HL-60 (cell line): ENCODE results near the gene PPP1R1C.

Source experiments
- POLR2AphosphoS5 ChIP-seq: IDR thresholded peaks from 2 replicates; pipeline ENCODE4 v1.6.1; 2012; ENCODE audit warnings: low read depth
- SPI1 ChIP-seq: IDR thresholded peaks from 2 replicates; pipeline ENCODE4 v1.6.1; 2012; ENCODE audit warnings: low read depth, mild to moderate bottlenecking, borderline replicate concordance
- TF ChIP-seq, protein P1 (sequence below): IDR thresholded peaks from one replicate; pipeline ENCODE4 v1.5.1; 2011; ENCODE audit warnings: low read length, control low read depth, inconsistent platforms; ENCODE audit not compliant: insufficient read depth

DNA sequence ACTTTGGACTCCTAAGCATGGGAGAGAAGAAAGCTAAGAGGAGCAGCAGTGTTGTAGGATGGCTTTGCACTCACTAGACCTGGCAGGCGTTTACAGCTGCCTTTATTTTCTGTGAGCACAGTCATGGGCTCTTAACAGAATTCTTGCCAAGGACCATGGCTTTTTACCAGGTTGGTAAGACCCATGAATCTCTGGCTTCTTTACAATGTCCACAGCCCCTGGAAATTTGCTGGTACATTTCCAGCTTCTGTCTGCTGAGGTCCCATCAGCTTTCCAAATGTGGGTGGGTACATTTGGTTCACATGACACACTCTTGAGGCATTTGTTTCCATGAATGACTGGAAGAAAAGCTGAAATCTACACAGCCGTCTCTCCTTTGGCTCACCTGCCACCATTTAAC, 162.7 kb downstream of the PPP1R1C start:
- TF ChIP-seq, protein P1, sequence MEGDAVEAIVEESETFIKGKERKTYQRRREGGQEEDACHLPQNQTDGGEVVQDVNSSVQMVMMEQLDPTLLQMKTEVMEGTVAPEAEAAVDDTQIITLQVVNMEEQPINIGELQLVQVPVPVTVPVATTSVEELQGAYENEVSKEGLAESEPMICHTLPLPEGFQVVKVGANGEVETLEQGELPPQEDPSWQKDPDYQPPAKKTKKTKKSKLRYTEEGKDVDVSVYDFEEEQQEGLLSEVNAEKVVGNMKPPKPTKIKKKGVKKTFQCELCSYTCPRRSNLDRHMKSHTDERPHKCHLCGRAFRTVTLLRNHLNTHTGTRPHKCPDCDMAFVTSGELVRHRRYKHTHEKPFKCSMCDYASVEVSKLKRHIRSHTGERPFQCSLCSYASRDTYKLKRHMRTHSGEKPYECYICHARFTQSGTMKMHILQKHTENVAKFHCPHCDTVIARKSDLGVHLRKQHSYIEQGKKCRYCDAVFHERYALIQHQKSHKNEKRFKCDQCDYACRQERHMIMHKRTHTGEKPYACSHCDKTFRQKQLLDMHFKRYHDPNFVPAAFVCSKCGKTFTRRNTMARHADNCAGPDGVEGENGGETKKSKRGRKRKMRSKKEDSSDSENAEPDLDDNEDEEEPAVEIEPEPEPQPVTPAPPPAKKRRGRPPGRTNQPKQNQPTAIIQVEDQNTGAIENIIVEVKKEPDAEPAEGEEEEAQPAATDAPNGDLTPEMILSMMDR: no peak
- no peak for TF ChIP-seq SPI1
- no peak for TF ChIP-seq POLR2AphosphoS5
